A549 (cell line): ENCODE measurements around the gene SMIM36. TPM values are rescaled to one million over a fixed set of nuclear protein-coding genes. Genes with fewer than 3 reads are reported as not detected.
"Not testable (repeated sequence)": the region's sequence is repeated elsewhere in the genome, so short reads cannot be mapped to it uniquely, and the experiment has no call there.

Source experiments
- ATAC-seq, 2 experiments: fragments of 200-7000 bp in 1 of 2; fragments of >200 bp in 1 of 2; cut with Nextera tagmentation in 1 of 2; cut with Tn5 transposase in 1 of 2; 3 replicates each; pipeline versions ENCODE4 v1.8.0 to v1.9.1; 2018 to 2020; ENCODE audit warnings: mild to moderate bottlenecking in 1 of 2, moderate library complexity in 1 of 2
- CTCF ChIA-PET: fragments of 300-600 bp; sonication (Branson Sonifier 250); formaldehyde crosslinking; extraction: SDS; loops from one replicate; lab custom pipeline; 2021; ENCODE audit warnings: antibody characterized with exemption, inconsistent platforms; lab: Yijun Ruan, JAX
- POLR2A ChIA-PET: fragments of 350-600 bp; formaldehyde crosslinking; extraction: SDS; loops from one replicate; lab custom pipeline; 2021; ENCODE audit warnings: antibody characterized with exemption, inconsistent platforms; lab: Yijun Ruan, JAX
- DNase-seq, 2 experiments: peaks; one replicate each; pipeline versions ENCODE4 v3.0.0 to v3.0.0-alpha.2; 2011 to 2016; ENCODE audit warnings: low read depth in 1 of 2, low spot score in 1 of 2
- FAIRE-seq: peaks from 2 replicates; lab custom pipeline; 2011; peaks lifted over from hg19 to GRCh38; lab: Jason Lieb, UNC
- H3K27ac ChIP-seq, 2 experiments: fragments of >200 bp; sonication (Bioruptor Twin); formaldehyde crosslinking; 3 replicates each; pipeline ENCODE4 v1.5.1; 2016 to 2017
- H3K4me1 ChIP-seq: fragments of >200 bp; sonication (Bioruptor Twin); formaldehyde crosslinking; 3 replicates; pipeline ENCODE4 v1.6.1; 2016
- H3K4me2 ChIP-seq: fragments of >200 bp; sonication (Bioruptor Twin); formaldehyde crosslinking; 3 replicates; pipeline ENCODE4 v1.6.1; 2016
- H3K4me3 ChIP-seq: fragments of >200 bp; sonication (Bioruptor Twin); formaldehyde crosslinking; 3 replicates; pipeline ENCODE4 v1.5.1; 2016
- H3K9me3 ChIP-seq: fragments of >200 bp; sonication (Bioruptor Twin); formaldehyde crosslinking; 3 replicates; pipeline ENCODE4 v1.6.1; 2016
- BHLHE40 ChIP-seq: IDR thresholded peaks from 2 replicates; pipeline ENCODE4 v1.6.1; 2012; ENCODE audit warnings: low read depth, low read length, inconsistent platforms
- CBX8 ChIP-seq: fragments of 200-600 bp; sonication (generic); IDR thresholded peaks from 2 replicates; pipeline ENCODE4 v1.6.1; 2016
- EHF ChIP-seq: fragments of 250-450 bp; sonication (Bioruptor Pico); IDR thresholded peaks from 2 replicates; pipeline ENCODE4 v1.5.0; 2020; ENCODE audit warnings: mild to moderate bottlenecking
- FOSB ChIP-seq: fragments of 250-450 bp; sonication (Bioruptor Pico); IDR thresholded peaks from 2 replicates; pipeline ENCODE4 v1.5.0; 2020; ENCODE audit warnings: mild to moderate bottlenecking, moderate library complexity
- FOSL2 ChIP-seq, 2 experiments: fragments of 450-650 bp in 1 of 2; fragments of >200 bp in 1 of 2; sonication (Bioruptor Twin) in 1 of 2; formaldehyde crosslinking; IDR thresholded peaks; 2 replicates each; pipeline versions ENCODE4 v1.5.0 to v1.6.1; 2016 to 2020; ENCODE audit warnings: mild to moderate bottlenecking in 1 of 2, moderate library complexity in 1 of 2
- FOXS1 ChIP-seq: fragments of 250-450 bp; sonication (Bioruptor Pico); IDR thresholded peaks from 2 replicates; pipeline ENCODE4 v1.5.0; 2020; ENCODE audit warnings: mild to moderate bottlenecking, moderate library complexity
- HDAC2 ChIP-seq: fragments of 200-600 bp; sonication (generic); IDR thresholded peaks from 2 replicates; pipeline ENCODE4 v1.6.1; 2016
- HES2 ChIP-seq: fragments of >200 bp; sonication (Bioruptor Twin); formaldehyde crosslinking; IDR thresholded peaks from 2 replicates; pipeline ENCODE4 v1.6.1; 2016
- HOXB13 ChIP-seq: fragments of 250-450 bp; sonication (Bioruptor Pico); IDR thresholded peaks from 2 replicates; pipeline ENCODE4 v1.5.0; 2020; ENCODE audit warnings: low read depth, mild to moderate bottlenecking, moderate library complexity
- KDM5A ChIP-seq: fragments of 200-600 bp; sonication (generic); IDR thresholded peaks from 2 replicates; pipeline ENCODE4 v1.6.1; 2016; ENCODE audit warnings: antibody characterized with exemption, mild to moderate bottlenecking
- MYC ChIP-seq: IDR thresholded peaks from 2 replicates; pipeline ENCODE4 v1.6.1; 2012; ENCODE audit warnings: mild to moderate bottlenecking, inconsistent platforms, low read length, improper control_type of control experiment, borderline replicate concordance
- NPAS2 ChIP-seq: fragments of 250-450 bp; sonication (Bioruptor Pico); IDR thresholded peaks from 2 replicates; pipeline ENCODE4 v1.8.0; 2022; ENCODE audit warnings: mild to moderate bottlenecking, moderate library complexity, borderline replicate concordance
- RARB ChIP-seq: fragments of 250-450 bp; sonication (Bioruptor Pico); IDR thresholded peaks from 2 replicates; pipeline ENCODE4 v1.8.0; 2021; ENCODE audit warnings: mild to moderate bottlenecking, moderate library complexity
- SMC3 ChIP-seq: fragments of >200 bp; sonication (Bioruptor Twin); formaldehyde crosslinking; IDR thresholded peaks from 3 replicates; pipeline ENCODE4 v1.6.1; 2018; ENCODE audit warnings: inconsistent platforms
- TP53 ChIP-seq: fragments of 250-450 bp; sonication (Bioruptor Pico); IDR thresholded peaks from 2 replicates; pipeline ENCODE4 v1.5.0; 2021; ENCODE audit warnings: mild to moderate bottlenecking, moderate library complexity
- ZSCAN20 ChIP-seq: fragments of 250-450 bp; sonication (Bioruptor Pico); IDR thresholded peaks from 2 replicates; pipeline ENCODE4 v1.8.0; 2022; ENCODE audit warnings: mild to moderate bottlenecking, moderate library complexity
- WGBS: methylation state at CpG from one replicate; pipeline ENCODE4 v1.1.6; 2017; ENCODE audit errors: missing lambda C conversion rate; 5-methylcytosine and 5-hydroxymethylcytosine counted together
- polyA plus RNA-seq, 4 experiments: library from polyadenylated mRNA; depleted of rRNA in 3 of 4; stranded (reverse); fragments of >200 nt; fragmentation: RNase III in 1 of 4; extraction: RNeasy Plus Mini Kit Qiagen cat#74134 plus additional on column Dnase treatment in 1 of 4; gene quantifications; 2 replicates in 3 of 4; 3 replicates in 1 of 4; pipeline ENCODE4 v1.2.3, GENCODE V29; 2011 to 2017
- TF ChIP-seq, protein P1 (sequence below): fragments of 200-600 bp; sonication (generic); IDR thresholded peaks from 2 replicates; pipeline ENCODE4 v1.6.1; 2016; ENCODE audit warnings: antibody characterized with exemption, mild to moderate bottlenecking, moderate library complexity

The SMIM36 gene
- polyA plus RNA-seq, 2 of the 4 experiments (the other 2 are of a cell fraction), result not detected

GRCh38 chr17:55446581-55447205, 64.6 kb downstream of the SMIM36 start (continued):
- TF ChIP-seq EHF (CRISPR knock-in tag), result peak; percentile 8; the same call in 1 of the 2 replicates
- no peak for TF ChIP-seq NPAS2 (CRISPR knock-in tag)
- no peak for TF ChIP-seq FOSB (CRISPR knock-in tag)
- no peak for TF ChIP-seq FOXS1 (CRISPR knock-in tag)

DNA sequence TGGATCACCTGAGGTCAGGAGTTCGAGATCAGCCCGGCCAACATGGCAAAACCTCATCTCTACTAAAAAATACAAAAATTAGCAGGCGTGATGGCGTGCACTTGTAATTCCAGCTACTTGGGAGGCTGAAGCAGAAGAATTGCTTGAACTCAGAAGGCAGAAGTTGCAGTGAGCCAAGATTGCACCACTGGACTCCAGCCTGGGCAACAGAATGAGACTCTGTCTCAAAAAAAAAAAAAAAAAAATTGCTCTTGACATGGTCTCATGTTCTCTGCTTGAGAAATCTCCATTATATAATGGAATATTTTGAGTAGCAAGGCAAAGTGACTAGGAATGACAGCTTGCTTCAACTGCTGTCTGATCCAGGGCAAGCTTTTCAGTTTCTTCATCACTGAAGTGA, 65.2 kb downstream of the SMIM36 start:
- Histone ChIP-seq H3K27ac (peak overlapping the region; percentile 65 to 79), H3K4me1 (peaks cover 76% of the 10 kb centered on the region), H3K4me2 (peak overlapping the region; percentile 47)
- ChIA-PET POLR2A (interaction anchor here (1.6 to 1.7 kb wide), 2 partner anchors 9 to 12 kb away, joined by 3 to 4 read pairs; no protein-coding TSS in a partner anchor), CTCF (interaction anchor here (0.7 to 1.3 kb wide), 4 partner anchors 12 to 878 kb away, joined by 4 to 10 read pairs (median 4); no protein-coding TSS in a partner anchor)
- ATAC-seq, DNase-seq, FAIRE-seq, H3K4me3 ChIP-seq, H3K9me3 ChIP-seq: not testable (repeated sequence)
- 93% methylated on average over 4 of the region's 4 CpGs for WGBS

DNA sequence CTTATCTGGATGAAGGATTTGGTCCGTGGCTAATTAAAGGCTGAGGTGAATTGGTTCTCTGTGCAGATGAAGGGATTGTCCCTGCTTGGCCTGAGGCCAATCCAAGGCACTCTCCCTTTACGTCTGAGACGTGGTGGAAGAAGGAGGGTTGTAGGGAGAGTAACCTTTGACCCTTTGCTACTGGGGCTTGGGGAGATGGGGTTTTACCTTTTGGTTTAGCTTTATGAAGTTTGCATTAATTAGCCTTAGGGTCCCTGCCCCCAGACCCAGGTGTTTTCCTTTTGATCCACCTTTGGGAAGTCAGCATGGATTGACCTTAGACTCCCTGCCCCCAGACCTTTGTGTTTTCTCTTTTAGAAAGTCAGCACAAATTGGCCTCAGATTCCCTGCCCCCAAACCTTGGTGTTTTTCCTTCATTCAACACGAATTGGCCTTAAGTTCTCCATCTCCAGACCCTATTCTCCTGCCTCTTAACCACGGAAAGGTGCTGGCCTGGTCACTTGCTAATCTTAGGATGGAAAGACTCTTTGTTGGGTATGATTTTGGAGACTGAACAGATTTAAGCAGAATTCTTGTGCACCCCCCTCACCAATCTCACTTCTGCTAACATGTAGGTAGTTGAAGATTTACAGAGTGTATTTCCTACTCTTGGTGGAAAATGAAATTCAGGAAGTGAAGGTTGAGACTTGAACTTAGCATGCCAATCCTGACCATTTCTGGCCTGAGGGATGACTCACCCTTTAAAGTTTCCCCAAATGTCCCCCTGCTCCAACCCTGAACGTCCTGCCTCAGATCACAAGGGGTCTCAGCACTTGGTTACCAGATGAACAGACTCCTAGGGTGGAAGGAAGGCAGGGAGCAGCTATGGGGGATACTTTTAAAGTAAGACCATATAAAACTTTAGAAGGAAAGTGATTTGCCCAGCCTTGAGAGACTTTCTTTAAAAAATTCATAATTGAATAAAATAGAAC, 66.5 kb downstream of the SMIM36 start:
- no peaks in the 10 kb centered on the region for H3K9me3 ChIP-seq
- peak in 1 of 2 experiments; percentile 50 for DNase-seq
- ChIA-PET CTCF (interaction anchor here (1.6 kb wide), 1 partner anchor 11 kb away, joined by 3 read pairs; no protein-coding TSS in a partner anchor), POLR2A (interaction anchor here (1.6 kb wide), 1 partner anchor 10 kb away, joined by 3 read pairs; no protein-coding TSS in a partner anchor)
- H3K4me3 ChIP-seq, result no peak overlapping the region
- no peak for FAIRE-seq
- peak overlapping the region; percentile 47 for H3K4me2 ChIP-seq
- H3K27ac ChIP-seq, result peak overlapping the region; percentile 65 to 79
- TF ChIP-seq SMC3, result 0 out of 3 replicates have a peak, but pooled peaks have one; percentile 6
- TF ChIP-seq TP53 (CRISPR knock-in tag), result no peak
- no peak for TF ChIP-seq KDM5A
- no peak for TF ChIP-seq HES2
- TF ChIP-seq HDAC2, result no peak
- no peak for TF ChIP-seq BHLHE40
- TF ChIP-seq RARB (CRISPR knock-in tag), result no peak
- no peak for TF ChIP-seq HOXB13 (CRISPR knock-in tag)
- TF ChIP-seq FOSL2 (IDR thresholded peaks at IDR 0.05), result no peak
- TF ChIP-seq FOSL2 (CRISPR knock-in tag; IDR thresholded peaks at IDR 0.05), result peak; percentile 92
- TF ChIP-seq ZSCAN20 (CRISPR knock-in tag), result no peak
- TF ChIP-seq, protein P1, sequence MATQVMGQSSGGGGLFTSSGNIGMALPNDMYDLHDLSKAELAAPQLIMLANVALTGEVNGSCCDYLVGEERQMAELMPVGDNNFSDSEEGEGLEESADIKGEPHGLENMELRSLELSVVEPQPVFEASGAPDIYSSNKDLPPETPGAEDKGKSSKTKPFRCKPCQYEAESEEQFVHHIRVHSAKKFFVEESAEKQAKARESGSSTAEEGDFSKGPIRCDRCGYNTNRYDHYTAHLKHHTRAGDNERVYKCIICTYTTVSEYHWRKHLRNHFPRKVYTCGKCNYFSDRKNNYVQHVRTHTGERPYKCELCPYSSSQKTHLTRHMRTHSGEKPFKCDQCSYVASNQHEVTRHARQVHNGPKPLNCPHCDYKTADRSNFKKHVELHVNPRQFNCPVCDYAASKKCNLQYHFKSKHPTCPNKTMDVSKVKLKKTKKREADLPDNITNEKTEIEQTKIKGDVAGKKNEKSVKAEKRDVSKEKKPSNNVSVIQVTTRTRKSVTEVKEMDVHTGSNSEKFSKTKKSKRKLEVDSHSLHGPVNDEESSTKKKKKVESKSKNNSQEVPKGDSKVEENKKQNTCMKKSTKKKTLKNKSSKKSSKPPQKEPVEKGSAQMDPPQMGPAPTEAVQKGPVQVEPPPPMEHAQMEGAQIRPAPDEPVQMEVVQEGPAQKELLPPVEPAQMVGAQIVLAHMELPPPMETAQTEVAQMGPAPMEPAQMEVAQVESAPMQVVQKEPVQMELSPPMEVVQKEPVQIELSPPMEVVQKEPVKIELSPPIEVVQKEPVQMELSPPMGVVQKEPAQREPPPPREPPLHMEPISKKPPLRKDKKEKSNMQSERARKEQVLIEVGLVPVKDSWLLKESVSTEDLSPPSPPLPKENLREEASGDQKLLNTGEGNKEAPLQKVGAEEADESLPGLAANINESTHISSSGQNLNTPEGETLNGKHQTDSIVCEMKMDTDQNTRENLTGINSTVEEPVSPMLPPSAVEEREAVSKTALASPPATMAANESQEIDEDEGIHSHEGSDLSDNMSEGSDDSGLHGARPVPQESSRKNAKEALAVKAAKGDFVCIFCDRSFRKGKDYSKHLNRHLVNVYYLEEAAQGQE, result no peak
- no peak for TF ChIP-seq CBX8
- TF ChIP-seq MYC, result no peak
- TF ChIP-seq, all 56 proteins: peak for 2
- peaks cover 71% of the 10 kb centered on the region for H3K4me1 ChIP-seq
- no peak; a peak in 1 of 6 replicates for ATAC-seq
- 58% methylated on average over 6 of the region's 6 CpGs for WGBS
